RKO (cell line): ENCODE data around the gene LY6G6F.

Source experiments
- DNase-seq: peaks from one replicate; pipeline ENCODE4 v3.0.0-alpha.2; 2016; ENCODE audit warnings: low spot score

Gene LY6G6F

DNA sequence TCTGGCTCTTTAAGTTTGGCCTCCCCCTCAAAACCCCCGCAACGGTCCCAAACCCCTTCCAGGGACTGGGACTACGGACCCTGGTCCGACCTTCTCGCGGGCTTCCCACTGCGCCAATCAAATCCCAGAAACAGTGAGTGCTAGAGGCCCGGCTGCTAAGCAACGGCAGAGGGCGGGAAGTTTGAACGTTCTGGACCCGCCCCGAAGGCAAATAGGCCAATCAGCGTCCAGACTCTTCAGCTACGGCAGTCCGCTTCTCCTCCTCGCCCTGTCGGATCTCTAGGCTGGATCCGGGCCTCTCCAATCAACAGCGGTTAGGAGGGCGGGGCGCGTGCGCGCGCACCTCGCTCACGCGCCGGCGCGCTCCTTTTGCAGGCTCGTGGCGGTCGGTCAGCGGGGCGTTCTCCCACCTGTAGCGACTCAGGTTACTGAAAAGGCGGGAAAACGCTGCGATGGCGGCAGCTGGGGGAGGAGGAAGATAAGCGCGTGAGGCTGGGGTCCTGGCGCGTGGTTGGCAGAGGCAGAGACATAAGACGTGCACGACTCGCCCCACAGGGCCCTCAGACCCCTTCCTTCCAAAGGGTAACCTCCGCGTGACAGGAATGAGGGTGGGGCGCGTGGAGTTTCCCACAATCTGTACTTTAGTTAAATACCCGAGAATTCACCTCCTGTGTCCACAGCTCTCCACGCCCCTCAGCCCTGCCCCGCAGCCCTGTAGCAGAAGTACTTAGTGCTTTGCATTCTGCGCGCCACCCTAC, 33.2 kb downstream of the LY6G6F start, which contains the start of gene MSH5:
TSS of gene MSH5 (plus strand) at position 367 of the 758 bp plus-strand sequence. CDS start 462 bp downstream, outside the sequence.
- DNase-seq, result peak; percentile 99

DNA sequence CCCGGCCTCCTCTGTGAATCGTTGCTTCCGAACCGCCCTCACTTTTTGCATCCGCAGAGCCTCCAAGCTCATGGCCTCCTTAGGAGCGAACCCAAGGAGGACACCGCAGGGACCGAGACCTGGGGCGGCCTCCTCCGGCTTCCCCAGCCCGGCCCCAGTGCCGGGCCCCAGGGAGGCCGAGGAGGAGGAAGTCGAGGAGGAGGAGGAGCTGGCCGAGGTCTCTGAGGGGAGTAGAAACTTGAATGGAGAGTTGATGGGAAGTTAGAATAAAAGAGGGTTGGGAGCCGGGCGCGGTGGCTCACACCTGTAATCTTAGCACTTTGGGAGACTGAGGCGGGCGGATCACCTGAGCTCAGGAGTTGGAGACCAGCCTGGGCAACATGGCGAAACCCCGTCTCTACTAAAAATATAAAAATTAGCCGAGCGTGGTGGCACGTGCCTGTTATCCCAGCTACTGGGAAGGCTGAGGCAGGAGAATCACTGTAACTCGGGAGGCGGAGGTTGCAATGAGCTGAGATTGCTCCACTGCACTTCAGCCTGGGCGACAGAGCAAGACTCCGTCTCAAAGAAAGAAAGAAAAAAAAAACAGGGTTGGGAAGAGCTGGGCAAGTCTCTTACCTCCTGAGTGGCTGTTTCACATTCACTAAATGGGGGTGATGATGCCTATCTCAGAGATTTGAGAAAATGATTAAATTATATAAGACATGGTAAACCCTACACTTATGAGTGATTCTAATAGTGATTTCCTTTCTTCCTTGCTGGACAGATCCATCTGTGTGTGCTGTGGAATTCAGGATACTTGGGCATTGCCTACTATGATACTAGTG, 33.9 kb downstream of the LY6G6F start:
- DNase-seq, result peak; percentile 43

GRCh38 chr6:31741815-31742214, 35.1 kb downstream of the LY6G6F start:
- no peak for DNase-seq

DNA sequence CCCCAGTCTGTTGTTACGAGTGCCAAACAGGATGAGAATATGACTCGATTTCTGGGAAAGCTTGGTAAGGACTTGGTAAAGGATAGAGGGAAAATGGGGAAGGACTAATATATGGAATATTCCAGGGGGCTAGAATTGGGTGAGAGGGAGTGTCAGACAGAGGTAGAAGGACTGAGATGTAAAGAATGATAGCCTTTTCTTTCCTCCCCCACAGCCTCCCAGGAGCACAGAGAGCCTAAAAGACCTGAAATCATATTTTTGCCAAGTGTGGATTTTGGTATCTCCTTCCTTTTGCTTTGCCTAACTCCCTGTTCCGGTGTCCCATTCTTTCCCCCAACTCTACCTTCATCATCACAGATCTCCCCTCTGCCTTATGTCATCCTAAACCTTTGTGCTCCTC, 36.2 kb downstream of the LY6G6F start:
- no peak for DNase-seq

DNA sequence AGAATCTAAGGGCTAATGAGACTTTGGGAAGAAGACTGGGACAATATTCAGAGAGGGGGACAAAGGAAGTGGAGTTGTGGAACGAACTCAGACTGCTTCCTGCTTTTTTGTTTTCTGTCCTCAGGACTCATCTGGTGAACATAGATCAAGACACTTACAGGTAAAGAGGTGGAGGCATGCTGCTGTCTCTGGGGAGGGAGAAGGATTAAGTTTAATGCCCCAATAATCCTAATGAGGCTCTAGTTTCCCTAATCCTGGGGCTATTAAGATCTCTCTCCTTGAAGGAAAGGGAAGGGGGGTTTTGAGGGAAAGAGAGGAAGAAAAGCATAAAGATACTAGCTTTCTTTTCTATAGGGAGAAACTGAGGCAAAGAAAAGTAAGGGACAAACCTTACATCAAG, 37.8 kb downstream of the LY6G6F start:
- DNase-seq, result no peak

- DNase-seq, result no peak
These were observed 42.8 kb downstream of the LY6G6F start for GRCh38 chr6:31749301-31750036.

- DNase-seq, result peak; percentile 63
These were observed 43.9 kb downstream of the LY6G6F start for GRCh38 chr6:31750411-31751022.

DNA sequence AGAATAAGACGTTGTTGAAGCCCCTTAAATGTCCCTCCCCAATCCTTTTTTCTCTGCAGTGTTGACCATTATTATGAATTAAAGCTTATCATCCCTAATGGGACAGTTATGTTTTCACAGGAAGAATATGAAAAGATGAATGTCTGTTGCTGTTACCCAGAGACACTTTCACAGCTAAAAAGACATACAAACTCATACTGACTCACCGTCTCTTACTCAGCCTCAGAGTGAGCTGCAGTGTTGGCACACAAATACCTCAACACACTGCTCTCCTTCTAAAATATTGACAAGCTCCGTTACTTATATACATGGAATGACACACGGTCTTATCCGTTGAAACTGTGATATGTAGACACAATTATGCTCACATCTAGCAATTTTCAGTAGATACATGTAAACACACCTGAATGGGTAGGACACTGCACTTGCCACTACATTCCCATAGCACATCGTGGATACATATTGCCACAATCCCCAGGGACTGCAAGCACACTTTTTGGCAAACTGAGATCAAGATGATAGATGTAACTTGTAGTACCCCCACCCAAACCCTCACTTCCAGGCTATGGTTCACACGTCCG, 46.2 kb downstream of the LY6G6F start:
- DNase-seq, result peak; percentile 96

DNA sequence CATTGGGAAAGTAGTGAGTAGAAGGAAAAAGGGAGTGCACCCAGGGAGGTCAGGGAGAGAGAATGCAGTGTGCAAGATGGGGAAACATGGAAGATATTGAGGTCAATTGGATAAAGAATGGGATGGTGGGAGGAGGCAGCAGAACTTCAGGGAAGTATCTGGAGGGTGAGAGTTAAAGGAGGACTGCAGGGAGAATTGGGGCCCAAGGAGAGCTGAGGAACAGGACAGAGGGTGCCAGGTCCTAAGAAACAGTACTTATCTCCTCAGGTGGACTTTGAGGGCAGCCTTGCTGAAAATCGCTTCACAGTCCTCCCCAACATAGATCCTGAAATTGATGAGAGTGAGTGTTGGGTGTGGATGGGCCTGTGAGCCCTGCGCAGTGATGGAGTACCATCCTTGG, 51.6 kb downstream of the LY6G6F start:
- DNase-seq, result no peak
